K562 (cell line): ENCODE data around the gene MYMX. TPM values are rescaled to one million over a fixed set of nuclear protein-coding genes. Genes with fewer than 3 reads are reported as not detected.

Source experiments
- CBFB ChIP-seq: sonication (generic); formaldehyde crosslinking; IDR thresholded peaks from 2 replicates; pipeline ENCODE4 v1.4.0; 2020; ENCODE audit warnings: mild to moderate bottlenecking, missing genetic modification reagents
- CLOCK ChIP-seq: fragments of 250-450 bp; sonication (Bioruptor Pico); IDR thresholded peaks from 2 replicates; pipeline ENCODE4 v1.4.0; 2020; ENCODE audit warnings: mild to moderate bottlenecking, moderate library complexity, borderline replicate concordance
- GATA2 ChIP-seq: sonication (generic); formaldehyde crosslinking; IDR thresholded peaks from 2 replicates; pipeline ENCODE4 v1.4.0; 2020; ENCODE audit warnings: mild to moderate bottlenecking, missing genetic modification reagents
- NCOA4 ChIP-seq: fragments of 450-650 bp; IDR thresholded peaks from 2 replicates; pipeline ENCODE4 v1.6.1; 2018; ENCODE audit warnings: mild to moderate bottlenecking; ENCODE audit not compliant: partially characterized antibody
- RBM25 ChIP-seq: fragments of 200-400 bp; formaldehyde crosslinking; IDR thresholded peaks from 2 replicates; pipeline ENCODE4 v1.6.1; 2018; ENCODE audit warnings: low read length, low read depth, moderate library complexity; ENCODE audit not compliant: severe bottlenecking
- ZNF609 ChIP-seq: sonication (generic); formaldehyde crosslinking; IDR thresholded peaks from 2 replicates; pipeline ENCODE4 v1.8.1; 2023; ENCODE audit warnings: missing genetic modification reagents, mild to moderate bottlenecking, borderline replicate concordance
- polyA plus RNA-seq, 8 experiments: library from polyadenylated mRNA; depleted of rRNA in 4 of 8; stranded (reverse) in 5 of 8; unstranded in 3 of 8; fragments of >200 nt; fragmentation: Nextera tagmentation in 2 of 8; fragmentation: Illumina TruSeq in 1 of 8; extraction: Ambion mirVana in 2 of 8; extraction: Trizol in 1 of 8; gene quantifications; 2 replicates each; pipeline versions ENCODE4 v1.2.1 to v1.2.3, GENCODE V29; 2011 to 2014; ENCODE audit warnings: inconsistent platforms in 1 of 8, missing spikeins in 1 of 8
- total RNA-seq, 7 experiments: library from RNA; depleted of rRNA in 6 of 7; stranded (reverse); fragments of >200 nt in 6 of 7; fragmentation: Illumina TruSeq in 2 of 7; extraction: Trizol in 2 of 7; gene quantifications; 2 replicates each; pipeline versions ENCODE4 v1.2.1 to v1.2.3, GENCODE V29; 2011 to 2021; ENCODE audit warnings: low replicate concordance in 1 of 7

MYMX gene
- total and polyA plus RNA-seq, 9 of the 15 experiments (the other 6 are each of a cell fraction or from before 2014, with no cell fraction given), result 0.12 TPM; not detected in 8

- TF ChIP-seq ZNF609 (CRISPR knock-in tag) (no peak), GATA2 (CRISPR knock-in tag) (no peak), NCOA4 (no peak), RBM25 (no peak), CBFB (CRISPR knock-in tag) (no peak), CLOCK (CRISPR knock-in tag) (no peak)
These were observed 14.3 kb upstream of the MYMX start (continued) for GRCh38 chr6:44202332-44202971.
